Right renal pelvis (tissue), 4 donors: ENCODE data around the gene CT45A6. TPM values are rescaled to one million over a fixed set of nuclear protein-coding genes. Genes with fewer than 3 reads are reported as not detected.
"Not testable (repeated sequence)": the region's sequence is repeated elsewhere in the genome, so short reads cannot be mapped to it uniquely, and the experiment has no call there.

Source experiments
- DNase-seq, 4 donors: peaks; one replicate each; pipeline ENCODE4 v3.0.0-alpha.2; 2013; ENCODE audit warnings: low read depth in 4 of 4, low spot score in 3 of 4, missing footprints in 1 of 4
- polyA plus RNA-seq, 4 donors: library from polyadenylated mRNA; unstranded; fragments of 120-200 nt; gene quantifications; one replicate each; pipeline ENCODE4 v1.2.1, GENCODE V29; 2013; ENCODE audit not compliant: insufficient read length in 4 of 4

Gene CT45A6, protein sequence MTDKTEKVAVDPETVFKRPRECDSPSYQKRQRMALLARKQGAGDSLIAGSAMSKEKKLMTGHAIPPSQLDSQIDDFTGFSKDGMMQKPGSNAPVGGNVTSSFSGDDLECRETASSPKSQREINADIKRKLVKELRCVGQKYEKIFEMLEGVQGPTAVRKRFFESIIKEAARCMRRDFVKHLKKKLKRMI
- polyA plus RNA-seq, result not detected

DNA sequence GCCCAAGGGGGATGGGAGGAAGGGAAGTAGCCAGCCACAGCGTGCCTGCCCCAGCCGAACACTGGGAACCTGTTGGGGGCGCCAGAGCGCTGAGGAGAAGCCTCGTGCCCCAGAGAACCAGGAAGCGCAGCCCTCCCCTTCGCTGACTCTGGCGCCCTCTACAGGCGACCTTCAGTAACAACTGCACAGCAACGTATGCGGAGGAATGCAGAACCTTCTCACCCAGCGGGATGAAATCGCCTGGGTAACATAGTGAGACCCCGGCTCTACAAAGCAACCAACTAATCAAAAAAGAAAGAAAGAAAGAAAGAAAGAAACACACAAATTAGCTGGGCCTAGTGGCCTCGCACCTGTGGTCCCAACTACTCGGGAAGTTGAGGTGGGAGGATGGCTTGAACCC, at the start of gene CT45A6:
Gene CT45A6 (minus strand): TSS at position 101 of the 400 bp plus-strand sequence. CDS start 3,794 bp downstream, outside the sequence.
- not testable (repeated sequence) for DNase-seq

DNA sequence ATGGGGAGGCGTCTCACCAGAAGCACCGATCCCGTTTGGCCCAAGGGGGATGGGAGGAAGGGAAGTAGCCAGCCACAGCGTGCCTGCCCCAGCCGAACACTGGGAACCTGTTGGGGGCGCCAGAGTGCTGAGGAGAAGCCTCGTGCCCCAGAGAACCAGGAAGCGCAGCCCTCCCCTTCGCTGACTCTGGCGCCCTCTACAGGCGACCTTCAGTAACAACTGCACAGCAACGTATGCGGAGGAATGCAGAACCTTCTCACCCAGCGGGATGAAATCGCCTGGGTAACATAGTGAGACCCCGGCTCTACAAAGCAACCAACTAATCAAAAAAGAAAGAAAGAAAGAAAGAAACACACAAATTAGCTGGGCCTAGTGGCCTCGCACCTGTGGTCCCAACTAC, 34.6 kb upstream of the CT45A6 start, which contains the start of gene CT45A7:
Gene CT45A7 (minus strand): TSS at position 101 of the 400 bp plus-strand sequence. CDS start 3,747 bp downstream, outside the sequence.
- not testable (repeated sequence) for DNase-seq

GRCh38 chrX:135819912-135820311, 17.3 kb upstream of the CT45A6 start, which contains the start of gene CT45A2:
Gene CT45A2, minus strand, starts transcription at chrX:135820012. Its CDS starts 3,747 bp downstream, at chrX:135816265.
- DNase-seq, result not testable (repeated sequence)

GRCh38 chrX:135785403-135785802, 17.2 kb downstream of the CT45A6 start, which contains the start of gene CT45A5:
Gene CT45A5, minus strand, starts transcription at chrX:135785503. Its CDS starts 3,774 bp downstream, at chrX:135781729.
- not testable (repeated sequence) for DNase-seq

- DNase-seq, result not testable (repeated sequence)
Observed at GRCh38 chrX:135768091-135768490, 34.5 kb downstream of the CT45A6 start, which contains the start of gene CT45A3. Gene CT45A3, minus strand, starts transcription at chrX:135768191. Its CDS starts 3,747 bp downstream, at chrX:135764444.

DNA sequence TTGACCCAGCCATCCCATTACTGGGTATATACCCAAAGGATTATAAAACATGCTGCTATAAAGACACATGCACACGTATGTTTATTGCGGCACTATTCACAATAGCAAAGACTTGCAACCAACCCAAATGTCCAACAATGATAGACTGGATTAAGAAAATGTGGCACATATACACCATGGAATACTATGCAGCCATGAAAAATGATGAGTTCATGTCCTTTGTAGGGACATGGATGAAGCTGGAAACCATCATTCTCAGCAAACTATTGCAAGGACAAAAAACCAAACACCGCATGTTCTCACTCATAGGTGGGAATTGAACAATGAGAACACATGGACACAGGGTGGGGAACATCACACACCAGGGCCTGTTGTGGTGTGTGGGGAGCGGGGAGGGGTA, 57.8 kb downstream of the CT45A6 start:
- DNase-seq, result not testable (repeated sequence)

Other genes with a start within 250 kb of the CT45A6 start
- not detected for gene CT45A1, start 89.1 kb downstream of the CT45A6 start, polyA plus RNA-seq
- not detected for gene CT45A3, start 34.6 kb downstream of the CT45A6 start, polyA plus RNA-seq
- gene CT45A5, start 17.3 kb downstream of the CT45A6 start, polyA plus RNA-seq, result not detected
- gene CT45A2, start 17.2 kb upstream of the CT45A6 start, polyA plus RNA-seq, result not detected
- under 1 TPM in 1 of 4 donors, not detected in 3; 0.12 TPM for gene CT45A7, start 34.5 kb upstream of the CT45A6 start, polyA plus RNA-seq
- not detected for gene CT45A8, start 51.8 kb upstream of the CT45A6 start, polyA plus RNA-seq
- gene CT45A9, start 69.0 kb upstream of the CT45A6 start, polyA plus RNA-seq, result not detected
- gene CT45A10, start 90.7 kb upstream of the CT45A6 start, polyA plus RNA-seq, result not detected
- gene SAGE1, start 90.9 kb upstream of the CT45A6 start, polyA plus RNA-seq, result not detected
- 10 to 100 TPM; 27.0 to 34.3 (median 32.8) TPM for gene MMGT1, start 171.2 kb upstream of the CT45A6 start, polyA plus RNA-seq
- gene SLC9A6, start 182.6 kb upstream of the CT45A6 start, polyA plus RNA-seq, result 10 to 100 TPM; 14.6 to 21.4 (median 18.1) TPM